ENCODE measurements around the gene ANKK1. TPM values are rescaled to one million over a fixed set of nuclear protein-coding genes. Genes with fewer than 3 reads are reported as not detected.

Gene ANKK1
- total RNA-seq, 1 donor from 2014 or later = 0.08 TPM

DNA sequence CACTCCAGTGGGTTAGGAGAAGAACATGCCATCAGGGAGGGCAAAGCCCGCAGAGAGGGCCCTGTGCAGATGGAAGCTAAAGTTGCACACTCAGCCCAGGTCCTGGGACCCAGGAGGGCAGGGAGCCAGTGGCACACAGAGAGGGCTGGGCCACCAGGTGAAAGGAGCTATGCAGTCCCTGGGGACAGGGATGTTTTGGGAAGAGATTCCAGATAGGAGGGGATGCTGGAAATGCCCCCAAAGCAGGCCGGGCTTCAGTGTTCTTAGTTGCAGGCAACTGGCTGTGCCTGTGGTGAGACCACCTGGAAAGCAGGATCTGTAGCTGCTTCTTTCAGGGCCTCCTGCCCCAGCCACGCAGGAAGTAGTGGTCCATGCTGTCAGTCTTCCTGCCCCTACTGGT lies 19.6 kb downstream of the ANKK1 start:
- DNase-seq (ENCODE audit: low spot score) (no peak), ATAC-seq (no peak)

DNA sequence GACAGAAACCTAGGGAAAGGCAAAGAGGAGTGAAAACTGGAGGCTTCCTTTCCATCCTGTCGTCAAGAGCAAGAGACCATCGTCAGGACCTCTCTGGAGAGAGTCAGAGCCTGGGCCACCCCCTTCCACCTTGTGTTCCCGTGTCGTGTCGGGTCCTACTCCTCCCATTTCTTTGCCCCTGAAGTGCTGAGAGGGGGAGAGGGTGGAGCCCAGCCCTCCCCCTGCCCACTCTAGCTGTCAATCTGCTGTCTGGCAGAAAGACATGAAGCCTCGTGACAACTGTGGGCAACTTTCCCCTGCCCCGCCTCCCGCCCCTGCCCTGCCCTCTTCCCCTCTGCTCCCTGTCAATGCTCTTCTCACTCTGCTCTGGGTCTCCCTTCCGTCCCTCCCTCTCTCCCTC lies 20.6 kb downstream of the ANKK1 start:
- DNase-seq (ENCODE audit: low spot score) = no peak
- ATAC-seq = no peak

DNA sequence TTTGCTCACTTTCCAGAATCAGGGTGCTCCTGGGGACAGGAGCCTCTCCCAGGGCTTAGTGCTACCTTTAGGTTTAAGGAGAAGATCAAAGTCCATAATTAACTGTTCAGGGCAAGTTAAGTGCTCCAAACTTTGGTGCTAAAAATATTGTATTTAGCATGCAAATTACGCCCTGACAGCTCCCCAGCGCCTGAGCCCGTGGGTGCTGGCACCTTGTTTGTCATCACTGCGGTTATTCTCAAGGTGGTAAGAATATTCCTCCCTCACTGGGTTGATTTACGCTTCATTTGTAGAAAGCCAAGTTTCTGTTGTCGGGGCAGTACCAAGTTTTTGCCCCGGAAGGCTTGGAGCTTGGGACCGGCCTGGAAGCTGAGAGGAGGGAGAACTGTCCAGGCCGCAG lies 21.3 kb downstream of the ANKK1 start:
- ATAC-seq (no peak), DNase-seq (ENCODE audit: low spot score) (no peak)

DNA sequence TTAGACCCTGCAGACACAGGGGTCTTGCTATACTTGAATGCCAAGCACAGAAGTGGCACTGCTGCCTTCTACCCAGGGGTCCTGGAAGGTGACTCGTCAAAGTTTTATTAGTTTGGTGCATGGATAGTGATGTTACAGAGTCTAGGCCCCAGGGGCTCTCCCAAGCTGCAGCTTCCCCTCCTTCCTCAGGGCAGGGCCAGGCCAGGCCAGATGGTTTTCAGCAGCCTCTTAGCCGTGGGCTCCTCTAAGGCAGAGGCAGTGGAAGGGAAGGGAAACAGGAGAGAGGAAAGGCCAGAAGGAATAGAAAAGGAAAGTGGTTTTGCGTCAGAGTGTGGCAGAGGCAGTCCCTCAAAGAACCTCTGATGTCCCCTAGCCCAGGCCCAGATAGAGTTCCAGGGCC lies 21.9 kb downstream of the ANKK1 start:
- no peak for ATAC-seq

DNA sequence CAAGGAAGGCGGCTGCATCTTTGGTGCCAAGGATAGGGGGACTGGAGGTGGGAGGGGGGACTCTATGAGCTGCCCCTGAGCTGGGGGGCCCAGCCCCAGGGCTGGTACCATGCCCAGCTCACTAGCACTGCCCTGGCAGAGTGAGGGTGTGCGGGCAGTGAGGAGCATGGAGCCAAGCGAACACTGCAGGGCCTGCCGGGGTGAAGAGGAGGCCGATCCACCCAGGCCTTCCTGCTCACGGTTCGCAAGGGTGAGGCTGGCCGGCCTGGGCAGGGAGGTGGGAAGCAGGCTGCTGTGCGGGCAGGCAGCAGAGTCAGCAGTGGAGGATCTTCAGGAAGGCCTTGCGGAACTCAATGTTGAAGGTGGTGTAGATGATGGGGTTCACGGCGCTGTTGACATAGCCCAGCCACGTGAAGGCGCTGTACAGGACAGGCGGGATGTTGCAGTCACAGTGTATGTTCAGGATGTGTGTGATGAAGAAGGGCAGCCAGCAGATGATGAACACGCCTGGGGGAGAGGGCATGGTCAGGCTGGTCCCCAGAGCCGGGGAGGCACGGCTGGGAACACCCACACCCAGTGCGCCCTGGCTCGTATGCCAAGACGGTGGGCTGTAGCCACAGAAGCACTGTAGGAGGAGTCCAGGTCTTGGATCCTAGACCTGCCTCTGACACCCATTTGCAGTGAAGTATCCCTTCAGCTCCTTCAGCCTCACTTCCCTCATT lies 23.0 kb downstream of the ANKK1 start:
- no peak for ATAC-seq
- no peak for DNase-seq (ENCODE audit: low spot score)

More for the DNA sequence above, 21.9 kb downstream of the ANKK1 start:
- DNase-seq (ENCODE audit: low spot score) = no peak

DNA sequence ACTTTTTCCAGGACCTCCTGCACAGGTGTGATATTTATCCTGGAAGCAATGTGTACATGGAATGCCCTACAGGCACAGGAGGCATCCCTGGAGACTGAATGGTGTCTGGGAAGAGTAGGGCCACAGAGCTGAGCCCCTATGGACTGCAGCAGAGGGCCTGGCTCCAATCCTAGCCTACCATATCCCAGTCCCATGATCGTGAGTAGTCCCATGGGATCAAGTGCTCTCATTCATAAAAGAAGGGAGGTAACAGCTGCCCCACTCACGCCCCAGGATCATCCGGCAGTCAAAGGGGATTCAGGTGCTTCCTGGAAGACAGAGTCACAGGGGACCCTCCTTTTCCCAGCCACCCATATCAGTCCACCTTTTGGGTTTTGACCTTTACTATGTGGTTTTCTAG lies 24.0 kb downstream of the ANKK1 start:
- DNase-seq (ENCODE audit: low spot score) (no peak), ATAC-seq (no peak)

DNA sequence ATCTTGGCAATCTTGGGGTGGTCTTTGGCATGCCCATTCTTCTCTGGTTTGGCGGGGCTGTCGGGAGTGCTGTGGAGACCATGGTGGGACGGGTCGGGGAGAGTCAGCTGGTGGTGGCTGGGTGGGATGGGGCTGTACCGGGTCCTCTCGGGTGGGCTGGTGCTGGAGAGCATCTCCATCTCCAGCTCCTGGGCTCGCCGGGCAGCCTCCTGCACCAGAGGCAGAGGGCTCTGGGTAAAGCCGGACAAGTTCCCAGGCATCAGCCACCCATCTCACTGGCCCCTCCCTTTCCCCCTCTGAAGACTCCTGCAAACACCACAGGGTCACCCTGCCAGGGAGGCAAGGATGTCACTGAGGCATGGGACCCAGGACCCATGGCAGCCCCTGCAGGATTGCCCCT lies 25.1 kb downstream of the ANKK1 start:
- DNase-seq (ENCODE audit: low spot score) (no peak), ATAC-seq (no peak)

DNA sequence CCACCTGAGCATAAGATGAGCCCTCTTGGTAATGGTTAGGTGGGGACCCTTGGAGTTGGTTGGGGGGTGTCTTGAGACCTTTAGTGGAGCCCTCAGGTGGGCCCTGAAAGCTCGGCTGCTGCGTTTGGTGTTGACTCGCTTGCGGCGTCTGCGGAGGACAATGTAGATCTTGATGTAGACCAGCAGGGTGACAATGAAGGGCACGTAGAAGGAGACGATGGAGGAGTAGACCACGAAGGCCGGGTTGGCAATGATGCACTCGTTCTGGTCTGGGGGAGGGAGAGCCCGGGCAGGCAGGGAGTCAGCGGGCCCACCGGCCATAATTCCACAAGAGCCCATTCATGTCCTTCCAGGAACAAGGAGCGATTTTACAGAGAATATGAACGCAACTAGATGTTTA lies 27.8 kb downstream of the ANKK1 start:
- no peak for ATAC-seq

DNA sequence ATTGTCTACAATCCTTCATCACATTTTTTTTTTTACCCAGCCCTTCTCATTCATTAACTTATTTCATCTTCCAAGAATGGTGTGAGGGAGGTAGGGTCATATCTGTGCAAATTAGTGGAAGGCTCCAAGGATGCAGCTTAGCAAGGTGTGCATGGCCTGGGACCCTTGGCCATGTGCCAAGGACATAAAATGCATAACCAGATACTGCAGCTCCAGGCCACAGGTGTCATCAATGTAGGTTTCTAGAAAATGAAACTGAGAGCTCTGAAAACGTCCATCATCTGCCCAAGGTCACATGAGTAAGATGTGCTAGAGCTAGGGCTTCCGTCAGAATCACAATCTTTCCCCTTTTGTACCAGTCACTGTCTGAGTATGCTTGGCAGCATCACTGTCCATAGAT lies 29.8 kb downstream of the ANKK1 start:
- DNase-seq (ENCODE audit: low spot score) (no peak), ATAC-seq (no peak)

More for the DNA sequence above, 27.8 kb downstream of the ANKK1 start:
- no peak for DNase-seq (ENCODE audit: low spot score)

DNA sequence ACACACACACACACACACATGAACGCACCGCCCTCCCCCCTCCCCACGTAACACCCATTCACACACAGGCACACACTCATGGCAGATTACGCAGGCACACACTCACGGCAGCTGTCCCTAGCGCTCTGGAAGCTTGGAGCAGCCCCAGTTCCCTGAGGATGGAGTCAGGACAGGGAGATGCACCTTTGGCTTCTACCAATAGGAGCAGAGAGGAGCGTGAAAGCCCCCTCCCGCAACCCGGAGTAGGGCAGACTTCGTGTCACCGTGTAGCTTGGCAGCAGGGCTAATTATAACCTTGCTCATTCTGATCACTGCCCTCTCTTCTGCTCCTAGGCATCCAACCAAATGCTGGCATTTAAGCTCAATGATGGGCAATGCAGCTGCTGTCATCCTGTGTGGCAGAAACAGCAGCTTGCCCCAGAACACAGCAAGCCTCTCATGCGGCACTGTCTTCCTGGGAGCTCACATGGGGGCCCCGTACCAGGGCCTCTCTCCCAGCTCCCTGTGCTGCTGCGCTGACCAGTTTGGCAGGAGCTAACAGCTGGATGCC lies 31.9 kb downstream of the ANKK1 start:
- ATAC-seq (no peak), DNase-seq (ENCODE audit: low spot score) (no peak)

DNA sequence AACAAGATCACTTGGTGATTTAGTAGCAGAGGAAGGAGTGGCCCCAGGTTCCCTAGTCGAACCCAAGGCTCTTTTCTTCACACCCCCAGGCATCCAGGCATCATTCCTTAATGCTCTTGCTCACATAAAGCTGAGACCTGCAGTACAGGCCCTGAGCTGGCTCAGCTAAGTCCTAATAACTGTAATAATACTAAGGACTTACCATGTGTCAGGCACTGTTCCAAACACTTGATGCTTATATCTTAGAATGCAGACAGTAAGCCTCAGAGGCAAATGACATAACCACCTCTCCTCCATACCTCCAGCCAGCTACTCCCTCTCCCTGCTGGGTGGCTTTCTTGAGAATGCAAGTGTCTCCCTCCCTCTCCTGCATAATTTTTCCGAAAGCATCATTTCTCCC lies 33.2 kb downstream of the ANKK1 start:
- no peak for ATAC-seq
- DNase-seq (ENCODE audit: low spot score) = no peak

DNA sequence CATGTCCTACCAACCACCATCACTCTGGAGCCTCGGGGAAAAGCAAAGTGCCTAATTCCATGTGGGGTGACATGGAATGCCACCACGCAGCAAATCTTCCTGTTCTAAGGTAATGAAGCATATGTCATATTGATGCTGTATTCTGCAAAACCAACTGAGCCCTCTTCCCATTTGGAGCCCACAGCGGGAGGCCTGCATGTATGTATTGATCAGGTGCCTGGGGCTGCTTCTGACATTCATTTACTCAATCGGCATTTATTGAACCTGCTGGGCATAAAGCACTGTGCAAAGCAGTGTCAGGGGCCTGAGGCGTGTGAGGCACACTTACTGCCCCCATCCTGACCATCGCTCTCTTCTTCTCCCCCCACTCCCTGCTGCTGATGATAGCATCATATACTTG lies 39.1 kb downstream of the ANKK1 start:
- ATAC-seq = no peak
- no peak for DNase-seq (ENCODE audit: low spot score)

DNA sequence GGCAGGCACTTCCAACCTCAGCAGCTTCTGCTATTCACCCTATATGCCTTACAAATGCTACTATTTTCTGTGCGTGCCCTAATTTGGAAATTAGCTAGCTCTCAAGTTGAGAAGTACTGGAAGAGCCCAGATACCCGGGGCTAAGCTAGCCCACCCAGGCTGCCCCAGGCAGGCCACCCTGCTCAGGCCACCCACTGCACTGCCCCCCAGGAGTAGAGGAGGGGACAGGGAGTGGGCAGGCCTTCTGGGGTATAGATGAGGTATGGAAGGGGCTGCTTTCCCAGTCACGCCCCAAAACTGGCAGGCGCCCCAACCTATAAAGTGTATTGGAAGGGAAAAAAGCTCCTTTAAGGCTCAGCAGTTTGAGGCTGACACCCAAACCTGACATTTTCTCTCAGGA lies 44.2 kb downstream of the ANKK1 start:
- no peak for DNase-seq (ENCODE audit: low spot score)
- ATAC-seq = no peak

DNA sequence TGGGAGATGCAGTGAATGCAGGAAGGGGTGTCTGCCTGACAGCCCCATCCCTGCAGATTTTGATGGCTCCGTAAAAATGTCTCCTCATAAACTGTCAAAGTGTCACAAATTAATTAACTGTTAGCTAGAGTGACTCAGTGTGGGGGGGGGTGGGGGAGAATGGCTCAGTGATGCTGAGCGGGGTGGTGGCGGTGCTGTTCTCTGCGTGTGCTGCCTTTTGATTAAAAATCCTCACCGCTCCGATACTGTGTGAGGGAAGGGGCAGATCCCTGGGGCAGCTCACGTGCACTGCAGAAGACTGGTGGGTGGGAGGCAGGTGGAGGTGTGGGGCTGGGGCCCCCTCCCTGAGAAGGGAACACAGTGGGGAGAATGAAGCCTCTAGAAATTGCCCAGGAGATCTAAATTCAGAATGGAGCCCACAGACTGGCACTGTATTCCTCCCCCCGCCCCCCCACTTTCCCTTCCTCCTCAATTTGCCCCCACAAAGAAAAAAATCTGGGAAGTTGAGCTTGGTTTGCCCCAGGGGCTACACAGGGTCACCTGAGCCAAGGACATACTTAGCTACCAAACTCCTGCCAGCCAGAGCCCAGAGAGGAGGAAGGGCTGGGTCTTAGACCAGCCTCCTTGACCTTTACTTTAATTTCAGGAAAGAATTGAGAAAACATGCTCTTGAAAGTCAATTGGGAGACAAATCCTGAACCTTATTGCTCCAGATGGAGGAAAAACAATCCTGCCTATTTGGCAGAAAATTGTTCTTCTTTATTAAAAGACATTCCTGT lies 47.8 kb downstream of the ANKK1 start:
- ATAC-seq = no peak
- DNase-seq (ENCODE audit: low spot score) = no peak

DNA sequence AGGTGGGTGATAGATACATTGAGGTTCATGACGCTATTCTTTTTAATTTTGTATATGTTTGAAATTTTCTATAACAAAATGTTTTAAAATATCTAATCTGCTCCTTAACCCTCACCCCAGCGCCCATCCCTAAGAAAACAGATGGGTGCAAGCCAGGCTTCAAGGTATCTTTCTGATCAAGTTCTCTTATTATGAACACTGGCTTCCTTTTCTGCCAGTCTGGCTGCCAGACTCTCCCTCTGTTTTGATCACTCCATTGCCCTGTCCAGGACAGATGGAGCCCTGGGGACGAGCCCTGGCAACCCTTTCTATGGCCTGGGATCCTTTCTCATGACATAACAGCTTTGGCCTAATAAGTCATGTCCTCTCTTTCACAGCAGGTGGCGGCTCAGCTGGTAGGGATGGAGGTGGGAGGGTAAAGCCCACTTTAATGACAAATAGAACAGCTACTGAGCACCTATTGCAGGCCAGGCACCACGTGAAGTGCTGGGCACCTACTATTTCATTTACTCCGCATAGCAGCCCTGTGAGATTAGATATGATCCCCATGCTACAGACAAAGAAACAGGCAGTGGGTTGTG lies 49.2 kb downstream of the ANKK1 start:
- DNase-seq (ENCODE audit: low spot score) (no peak), ATAC-seq (no peak)

DNA sequence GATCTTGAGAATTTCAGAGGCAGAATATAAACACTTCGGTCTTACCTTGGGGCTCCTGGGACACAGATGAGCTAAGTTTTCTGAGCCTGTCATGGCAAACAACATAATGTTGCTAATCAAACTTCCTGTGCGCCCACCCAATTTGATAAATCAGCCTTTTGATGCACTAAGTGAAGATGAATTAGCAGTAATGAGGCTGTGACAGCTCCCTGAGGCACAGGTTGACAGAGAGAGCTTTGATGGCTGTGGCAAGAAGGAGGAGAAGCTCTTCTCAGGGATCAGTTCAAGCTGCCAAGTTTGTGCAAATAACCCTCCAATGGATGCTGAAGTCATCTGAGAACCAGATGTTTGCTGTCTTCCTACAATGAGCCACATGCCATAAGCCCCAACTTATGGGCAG lies 53.2 kb downstream of the ANKK1 start:
- DNase-seq (ENCODE audit: low spot score) (no peak), ATAC-seq (no peak)

DNA sequence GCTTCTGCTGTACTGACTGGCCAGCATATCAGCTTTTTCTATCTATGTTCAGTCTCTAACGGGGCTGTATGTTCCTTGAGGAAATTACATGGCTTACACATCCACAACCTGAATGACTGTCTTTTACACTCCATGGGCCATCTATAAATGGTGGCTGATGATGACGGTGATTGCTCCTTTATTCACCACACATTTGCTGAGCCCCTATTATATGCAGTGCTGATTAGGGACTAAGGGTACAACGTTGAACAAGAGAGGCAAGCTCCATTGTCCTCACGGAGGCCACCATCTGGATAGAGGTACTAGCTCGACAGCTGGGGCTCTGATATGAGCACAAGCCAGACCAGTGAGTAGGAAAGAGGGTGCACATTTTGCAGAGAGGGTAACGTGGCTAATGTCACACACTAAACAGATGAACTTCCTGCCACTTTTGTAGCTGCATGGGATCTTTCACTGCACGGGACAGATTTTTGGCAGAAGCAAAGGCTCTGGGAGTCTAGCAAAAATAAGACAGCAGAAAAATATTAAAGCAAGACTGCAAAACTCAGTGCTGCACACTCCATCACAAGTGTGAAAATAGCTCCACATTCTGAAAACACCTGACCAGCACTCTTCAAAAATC lies 57.0 kb downstream of the ANKK1 start:
- no peak for DNase-seq (ENCODE audit: low spot score)
- ATAC-seq = no peak

DNA sequence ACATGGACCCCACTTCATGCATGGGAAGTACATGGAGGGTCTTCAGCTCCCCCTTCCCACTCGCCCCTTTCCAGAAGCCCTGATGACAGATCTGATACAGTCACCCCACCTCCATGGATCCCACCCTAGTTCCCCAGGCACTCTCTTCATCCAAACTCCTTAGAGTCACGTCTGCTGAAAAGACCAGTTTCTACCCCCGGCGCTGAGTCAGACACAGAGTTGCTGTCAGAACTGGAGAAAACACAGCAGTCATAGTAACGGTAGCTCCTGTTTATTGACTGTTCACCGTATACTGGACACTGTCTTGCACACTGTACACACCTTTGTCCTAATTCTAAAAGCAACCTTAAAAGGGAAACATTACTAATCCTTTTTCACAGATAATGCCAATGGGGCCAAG lies 58.5 kb downstream of the ANKK1 start:
- DNase-seq (ENCODE audit: low spot score) = no peak
- ATAC-seq = no peak

DNA sequence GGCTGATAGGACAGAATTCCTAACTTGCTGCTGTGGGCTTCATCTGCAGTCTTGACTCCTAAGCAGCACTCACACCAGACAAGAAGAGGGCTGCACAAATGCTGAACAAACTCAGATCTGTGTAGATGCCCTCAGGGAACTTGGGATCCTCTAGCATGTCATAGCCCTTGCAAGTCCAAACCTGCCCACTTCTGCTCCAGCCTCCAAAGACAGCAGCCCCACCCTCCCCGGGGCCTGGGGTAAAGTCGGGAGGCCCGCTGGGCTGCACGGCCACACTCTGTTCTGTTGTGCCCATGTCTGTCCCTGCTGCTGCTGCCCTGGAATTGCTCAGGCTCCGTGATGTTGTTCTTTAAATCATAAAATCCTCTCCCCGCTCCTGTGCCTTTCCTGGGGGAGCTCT lies 59.4 kb downstream of the ANKK1 start:
- ATAC-seq = no peak

DNA sequence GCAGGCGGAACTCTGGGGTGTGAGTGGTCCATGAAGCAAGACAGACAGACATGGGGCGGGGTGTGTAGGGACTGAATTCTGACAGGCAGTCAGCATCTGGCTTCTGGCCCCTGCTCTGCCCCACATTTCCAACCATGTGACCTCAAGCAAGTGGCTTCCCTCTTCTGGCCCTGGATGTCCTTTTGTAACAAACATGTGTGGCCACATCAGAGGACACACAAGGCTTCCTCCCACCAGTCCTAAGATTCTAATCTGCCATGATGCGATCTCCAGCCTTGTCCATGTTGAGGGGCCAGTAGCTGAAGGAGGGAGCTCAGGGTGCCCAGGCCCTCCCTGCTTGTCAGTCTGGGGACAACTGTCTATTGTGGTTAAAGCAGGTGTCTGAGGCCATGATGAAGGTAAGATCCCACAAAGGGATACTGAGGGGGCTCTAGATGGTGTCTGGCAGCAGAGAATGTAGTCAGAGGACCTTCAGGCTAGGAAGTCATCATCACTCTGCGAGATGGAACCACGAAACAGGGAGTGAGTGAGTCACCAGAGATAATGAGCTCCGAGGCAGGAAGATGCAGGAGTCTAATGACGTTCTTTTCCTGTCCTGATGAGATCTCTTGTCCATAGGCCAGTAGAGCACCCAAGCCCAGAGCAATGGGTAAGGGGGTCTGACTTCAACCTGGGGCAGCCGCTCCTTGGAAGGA lies 60.2 kb downstream of the ANKK1 start:
- DNase-seq (ENCODE audit: low spot score) (no peak), ATAC-seq (no peak)

More for the DNA sequence above, 59.4 kb downstream of the ANKK1 start:
- no peak for DNase-seq (ENCODE audit: low spot score)

DNA sequence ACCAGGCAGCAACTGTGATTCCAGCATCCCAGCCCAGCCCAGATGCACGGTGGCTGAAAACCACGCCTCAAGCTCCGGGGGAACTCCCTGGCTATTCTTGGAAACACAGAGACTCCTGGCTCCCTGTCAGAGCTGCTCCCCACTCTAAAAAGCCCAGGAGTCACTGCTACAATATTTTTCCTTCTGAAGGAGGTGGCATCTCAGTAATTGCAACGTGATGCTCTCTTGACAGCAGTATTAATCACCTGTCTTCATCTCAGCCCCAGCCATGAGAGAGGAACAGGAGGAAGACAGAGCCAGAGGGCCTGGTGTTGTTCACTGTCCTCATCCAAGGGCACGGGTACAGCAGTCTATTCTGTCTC lies 60.7 kb downstream of the ANKK1 start:
- no peak for DNase-seq (ENCODE audit: low spot score)
- no peak for ATAC-seq

All from left lobe of liver (tissue), 2 donors.